Liver (tissue), 9 donors: Measurements from ENCODE around the gene GALNT17. TPM values are rescaled to one million over a fixed set of nuclear protein-coding genes. Genes with fewer than 3 reads are reported as not detected.

Experiments
- DNase-seq: peaks from one replicate; pipeline ENCODE4 v3.0.0-alpha.2; 2017; ENCODE audit warnings: low spot score
- H3K27ac ChIP-seq, 2 donors: one replicate each; pipeline ENCODE4 v1.7.0; 2013; ENCODE audit warnings: inconsistent platforms in 2 of 2, low read length in 2 of 2, control low read depth in 1 of 2, low read depth in 1 of 2, mild to moderate bottlenecking in 1 of 2
- H3K27me3 ChIP-seq, 4 donors: one replicate each; pipeline versions ENCODE4 v1.6.1 to v1.7.0; 2013; ENCODE audit warnings: low read length in 3 of 4, inconsistent platforms in 1 of 4, mild to moderate bottlenecking in 1 of 4, moderate library complexity in 1 of 4; ENCODE audit not compliant: control insufficient read depth in 4 of 4, insufficient read depth in 4 of 4
- H3K36me3 ChIP-seq, 4 donors: one replicate each; pipeline versions ENCODE4 v1.6.1 to v1.7.0; 2013; ENCODE audit warnings: low read length in 3 of 4, mild to moderate bottlenecking in 3 of 4, low read depth in 1 of 4, moderate library complexity in 1 of 4; ENCODE audit not compliant: control insufficient read depth in 4 of 4, insufficient read depth in 3 of 4
- H3K4me1 ChIP-seq, 4 donors: one replicate each; pipeline versions ENCODE4 v1.6.1 to v1.7.0; 2013; ENCODE audit warnings: low read length in 3 of 4, mild to moderate bottlenecking in 3 of 4, moderate library complexity in 1 of 4; ENCODE audit not compliant: control insufficient read depth in 4 of 4, insufficient read depth in 4 of 4
- H3K4me3 ChIP-seq, 3 donors: one replicate each; pipeline versions ENCODE4 v1.6.1 to v1.7.0; 2013; ENCODE audit warnings: low read length in 3 of 3, control low read depth in 1 of 3, low read depth in 1 of 3, mild to moderate bottlenecking in 1 of 3
- H3K9ac ChIP-seq, 2 donors: one replicate each; pipeline ENCODE4 v1.7.0; 2013; ENCODE audit warnings: low read length in 2 of 2, mild to moderate bottlenecking in 2 of 2, moderate library complexity in 2 of 2, control low read depth in 1 of 2, low read depth in 1 of 2
- H3K9me3 ChIP-seq, 4 donors: one replicate each; pipeline versions ENCODE4 v1.6.1 to v1.7.0; 2013; ENCODE audit warnings: low read length in 3 of 4; ENCODE audit not compliant: control insufficient read depth in 4 of 4
- ATF3 ChIP-seq: IDR thresholded peaks from 2 replicates; pipeline ENCODE4 v1.6.1; 2016; ENCODE audit warnings: antibody characterized with exemption
- CTCF ChIP-seq: fragments of 150-350 bp; IDR thresholded peaks from 2 replicates; pipeline ENCODE4 v1.5.1; 2017; ENCODE audit warnings: improper control_type of control experiment, low read depth, low read length; ENCODE audit not compliant: missing input control
- EGR1 ChIP-seq, 2 donors: IDR thresholded peaks; 2 replicates each; pipeline ENCODE4 v1.6.1; 2016 to 2018; ENCODE audit warnings: antibody characterized with exemption in 2 of 2, low read depth in 2 of 2
- FOXA1 ChIP-seq: IDR thresholded peaks from 2 replicates; pipeline ENCODE4 v1.6.1; 2016; ENCODE audit warnings: antibody characterized with exemption
- FOXA2 ChIP-seq: IDR thresholded peaks from 2 replicates; pipeline ENCODE4 v1.6.1; 2016; ENCODE audit warnings: antibody characterized with exemption
- HNF4A ChIP-seq, 2 donors: conservative IDR thresholded peaks; 2 replicates each; pipeline ENCODE4 v1.6.1; 2016; ENCODE audit warnings: antibody characterized with exemption in 2 of 2, mild to moderate bottlenecking in 2 of 2
- HNF4G ChIP-seq: IDR thresholded peaks from 2 replicates; pipeline ENCODE4 v1.6.1; 2016; ENCODE audit warnings: antibody characterized with exemption
- JUND ChIP-seq, 2 donors: IDR thresholded peaks; 2 replicates each; pipeline ENCODE4 v1.6.1; 2016; ENCODE audit warnings: antibody characterized with exemption in 2 of 2
- MAX ChIP-seq: IDR thresholded peaks from 2 replicates; pipeline ENCODE4 v1.6.1; 2016; ENCODE audit warnings: antibody characterized with exemption
- NR2F2 ChIP-seq: IDR thresholded peaks from 2 replicates; pipeline ENCODE4 v1.6.1; 2016; ENCODE audit warnings: antibody characterized with exemption
- RAD21 ChIP-seq, 2 donors: IDR thresholded peaks; 2 replicates each; pipeline ENCODE4 v1.6.1; 2016; ENCODE audit warnings: antibody characterized with exemption in 2 of 2, mild to moderate bottlenecking in 2 of 2
- REST ChIP-seq: IDR thresholded peaks from 2 replicates; pipeline ENCODE4 v1.6.1; 2016; ENCODE audit warnings: antibody characterized with exemption, mild to moderate bottlenecking
- RXRA ChIP-seq, 2 donors: IDR thresholded peaks; 2 replicates each; pipeline ENCODE4 v1.6.1; 2017 to 2018; ENCODE audit warnings: antibody characterized with exemption in 2 of 2, mild to moderate bottlenecking in 1 of 2
- SP1 ChIP-seq: IDR thresholded peaks from 2 replicates; pipeline ENCODE4 v1.6.1; 2018; ENCODE audit warnings: antibody characterized with exemption, mild to moderate bottlenecking
- TAF1 ChIP-seq: conservative IDR thresholded peaks from 2 replicates; pipeline ENCODE4 v1.6.1; 2016; ENCODE audit warnings: antibody characterized with exemption, mild to moderate bottlenecking
- YY1 ChIP-seq: IDR thresholded peaks from 2 replicates; pipeline ENCODE4 v1.6.1; 2016; ENCODE audit warnings: antibody characterized with exemption, mild to moderate bottlenecking
- ZBTB33 ChIP-seq: IDR thresholded peaks from 2 replicates; pipeline ENCODE4 v1.6.1; 2016; ENCODE audit warnings: antibody characterized with exemption
- WGBS: extraction: QIAGEN DNeasy Blood & Tissue Kit; methylation state at CpG from one replicate; pipeline ENCODE4 v1.1.7; 2013; 5-methylcytosine and 5-hydroxymethylcytosine counted together
- polyA plus RNA-seq, 2 donors: library from polyadenylated mRNA; stranded (reverse) in 1 of 2; unstranded in 1 of 2; fragments of 200-250 nt in 1 of 2; fragments of >200 nt in 1 of 2; fragmentation: Nextera tagmentation in 1 of 2; extraction: Ambion mirVana in 1 of 2; gene quantifications; one replicate each; pipeline versions ENCODE4 v1.2.1 to v1.2.3, GENCODE V29; 2013 to 2015
- total RNA-seq, 2 donors: library from RNA; depleted of rRNA; stranded (reverse); fragments of >200 nt; gene quantifications; one replicate each; pipeline ENCODE4 v1.2.3, GENCODE V29; 2014
- donor health status: healthy.
- donor health status: healthy.
- donor health status: healthy.
- donor health status: healthy.
- donor health status: healthy.

The GALNT17 gene
- total and polyA plus RNA-seq, 4 donors: 0.10 to 0.42 (median 0.37) TPM; not detected in 1

- TF ChIP-seq MAX: no peak
- no peak for TF ChIP-seq RAD21 (IDR thresholded peaks at IDR 0.05)
- TF ChIP-seq JUND (IDR thresholded peaks at IDR 0.05): no peak
- no peak for TF ChIP-seq FOXA1
- no peak for TF ChIP-seq YY1
- TF ChIP-seq CTCF: no peak
- WGBS: 93% methylated on average over 3 of the region's 3 CpGs
These were observed 484.3 kb downstream of the GALNT17 start for GRCh38 chr7:71616217-71616616.

GRCh38 chr7:71618278-71618677 is 486.3 kb downstream of the GALNT17 start:
- no peak for DNase-seq
- TF ChIP-seq RAD21 (IDR thresholded peaks at IDR 0.05) (no peak), TAF1 (no peak), FOXA2 (no peak), REST (no peak)
- Histone ChIP-seq H3K9me3 (no peaks in the 10 kb centered on the region), H3K4me3 (no peak overlapping the region), H3K9ac (no peak overlapping the region), H3K36me3 (no peaks in the 10 kb centered on the region), H3K27me3 (peaks cover 0 to 4% (median 0%) of the 10 kb centered on the region in 4 donors), H3K27ac (no peak overlapping the region), H3K4me1 (no peaks in the 10 kb centered on the region)
- WGBS: 58% methylated on average over 2 of the region's 2 CpGs

More at GRCh38 chr7:71616217-71616616, 484.3 kb downstream of the GALNT17 start:
- H3K27me3 ChIP-seq: peaks cover 0 to 4% (median 0%) of the 10 kb centered on the region in 4 donors
- H3K4me3 ChIP-seq: no peak overlapping the region
- H3K9me3 ChIP-seq: no peaks in the 10 kb centered on the region
- no peak overlapping the region for H3K9ac ChIP-seq
- DNase-seq: no peak
- H3K4me1 ChIP-seq: no peaks in the 10 kb centered on the region
- H3K36me3 ChIP-seq: no peaks in the 10 kb centered on the region
- no peak overlapping the region for H3K27ac ChIP-seq

- no peak overlapping the region for H3K9ac ChIP-seq
- no peaks in the 10 kb centered on the region for H3K27me3 ChIP-seq
- 84% methylated on average over 4 of the region's 4 CpGs for WGBS
- no peaks in the 10 kb centered on the region for H3K36me3 ChIP-seq
- H3K4me3 ChIP-seq: no peak overlapping the region
- H3K9me3 ChIP-seq: no peaks in the 10 kb centered on the region
- H3K4me1 ChIP-seq: no peaks in the 10 kb centered on the region
- no peak for DNase-seq
- H3K27ac ChIP-seq: no peak overlapping the region
- TF ChIP-seq ATF3 (no peak), MAX (no peak), NR2F2 (no peak), TAF1 (no peak), FOXA2 (no peak), SP1 (no peak), ZBTB33 (no peak), RXRA (IDR thresholded peaks at IDR 0.05) (no peak), REST (no peak), FOXA1 (no peak), RAD21 (IDR thresholded peaks at IDR 0.05) (no peak), HNF4A (conservative IDR thresholded peaks at IDR 0.05) (no peak), EGR1 (IDR thresholded peaks at IDR 0.05; ENCODE audit: low read depth in 2 of 2) (no peak), HNF4G (no peak)
These were observed 493.6 kb downstream of the GALNT17 start for GRCh38 chr7:71625545-71625944.
